H1 (cell line): Measurements from ENCODE around the gene SRSF7. TPM values are rescaled to one million over a fixed set of nuclear protein-coding genes. Genes with fewer than 3 reads are reported as not detected.

ENCODE experiments used
- CTCF ChIA-PET: fragments of 300-600 bp; sonication (Branson Sonifier 250); formaldehyde crosslinking; loops from one replicate; lab custom pipeline; 2021; ENCODE audit not compliant: partially characterized antibody; lab: Charles Lee
- POLR2A ChIA-PET: fragments of 300-600 bp; sonication (Branson Sonifier 250); formaldehyde crosslinking; loops from one replicate; lab custom pipeline; 2021; ENCODE audit warnings: inconsistent platforms; ENCODE audit not compliant: partially characterized antibody; lab: Charles Lee
- DNase-seq, 2 experiments: peaks; one replicate each; pipeline versions ENCODE4 v3.0.0 to v3.0.0-alpha.2; 2010 to 2022; ENCODE audit warnings: low spot score in 2 of 2, low read depth in 1 of 2, mixed read lengths in 1 of 2
- FAIRE-seq: peaks from 2 replicates; lab custom pipeline; 2011; peaks lifted over from hg19 to GRCh38; lab: Jason Lieb, UNC
- H2AFZ ChIP-seq: 2 replicates; pipeline ENCODE4 v1.8.1; 2012; ENCODE audit warnings: low read length, inconsistent platforms
- H2AK5ac ChIP-seq: 2 replicates; pipeline ENCODE4 v1.6.1; 2013; ENCODE audit warnings: low read depth, low read length
- H2BK120ac ChIP-seq: replicated peaks from 2 replicates; pipeline ENCODE3; 2013; ENCODE audit warnings: low read depth, low read length, inconsistent platforms
- H2BK12ac ChIP-seq: 2 replicates; pipeline ENCODE4 v1.6.1; 2013; ENCODE audit warnings: low read depth, low read length
- H2BK15ac ChIP-seq: 2 replicates; pipeline ENCODE4 v1.6.1; 2013; ENCODE audit warnings: low read length
- H2BK20ac ChIP-seq: 2 replicates; pipeline ENCODE4 v1.6.1; 2013; ENCODE audit warnings: low read length
- H2BK5ac ChIP-seq: 2 replicates; pipeline ENCODE4 v1.6.1; 2013; ENCODE audit warnings: low read depth, low read length
- H3K14ac ChIP-seq: 2 replicates; pipeline ENCODE4 v1.6.1; 2013; ENCODE audit warnings: inconsistent platforms; ENCODE audit not compliant: insufficient read length
- H3K18ac ChIP-seq: 2 replicates; pipeline ENCODE4 v1.6.1; 2013; ENCODE audit warnings: low read length; ENCODE audit errors: extremely low read depth
- H3K23ac ChIP-seq: 2 replicates; pipeline ENCODE4 v1.6.1; 2013; ENCODE audit warnings: inconsistent platforms; ENCODE audit not compliant: insufficient read length
- H3K23me2 ChIP-seq: 2 replicates; pipeline ENCODE4 v1.6.1; 2013; ENCODE audit warnings: low read depth, low read length
- H3K27ac ChIP-seq: 2 replicates; pipeline ENCODE4 v1.6.1; 2011; ENCODE audit warnings: low read depth, low read length, inconsistent platforms
- H3K27me3 ChIP-seq, 4 experiments: replicated peaks in 1 of 4; 1 replicate in 1 of 4; 2 replicates in 3 of 4; pipeline versions ENCODE4 v1.6.1 to v1.8.1; 2011 to 2013; ENCODE audit warnings: low read length in 3 of 4, mild to moderate bottlenecking in 3 of 4, inconsistent platforms in 2 of 4, mixed read lengths in 2 of 4, moderate library complexity in 1 of 4; ENCODE audit not compliant: control insufficient read depth in 3 of 4, insufficient read depth in 3 of 4; ENCODE audit errors: extremely low read depth in 1 of 4
- H3K36me3 ChIP-seq, 4 experiments: 2 replicates each; pipeline versions ENCODE4 v1.6.1 to v1.8.1; 2011 to 2013; ENCODE audit warnings: mild to moderate bottlenecking in 4 of 4, low read length in 3 of 4, moderate library complexity in 2 of 4, control low read depth in 1 of 4, inconsistent platforms in 1 of 4; ENCODE audit not compliant: insufficient read depth in 4 of 4, control insufficient read depth in 2 of 4
- H3K4ac ChIP-seq: replicated peaks from 2 replicates; pipeline ENCODE3; 2013; ENCODE audit warnings: low read length, low read depth, mixed read lengths, inconsistent platforms; ENCODE audit not compliant: insufficient read length
- H3K4me1 ChIP-seq, 4 experiments: replicated peaks in 1 of 4; 1 replicate in 1 of 4; 2 replicates in 3 of 4; pipeline versions ENCODE4 v1.6.1 to v1.8.1; 2011 to 2013; ENCODE audit warnings: low read length in 3 of 4, inconsistent platforms in 2 of 4, mixed read lengths in 1 of 4; ENCODE audit not compliant: insufficient read depth in 4 of 4, control insufficient read depth in 3 of 4
- H3K4me2 ChIP-seq, 2 experiments: 2 replicates each; pipeline versions ENCODE4 v1.6.1 to v1.8.1; 2011 to 2013; ENCODE audit warnings: low read depth in 2 of 2, low read length in 2 of 2, control low read depth in 1 of 2, inconsistent platforms in 1 of 2, mild to moderate bottlenecking in 1 of 2; ENCODE audit not compliant: insufficient read depth in 1 of 2
- H3K4me3 ChIP-seq, 4 experiments: fragments of 200-600, 300-600 bp in 1 of 4; sonication (generic), shearing (Covaris generic), sonication (Bioruptor Twin) in 1 of 4; 2 replicates each; pipeline versions ENCODE4 v1.5.1 to v1.8.1; 2011 to 2016; ENCODE audit warnings: low read length in 4 of 4, low read depth in 3 of 4, control low read depth in 2 of 4, inconsistent platforms in 2 of 4, mild to moderate bottlenecking in 2 of 4, mixed read lengths in 1 of 4, moderate library complexity in 1 of 4; ENCODE audit not compliant: insufficient read depth in 2 of 4; ENCODE audit errors: extremely low read depth in 1 of 4
- H3K56ac ChIP-seq: replicated peaks from 2 replicates; pipeline ENCODE3; 2013; ENCODE audit warnings: low read depth, mild to moderate bottlenecking, mixed read lengths, low read length, inconsistent platforms; ENCODE audit not compliant: insufficient read length
- H3K79me1 ChIP-seq: 2 replicates; pipeline ENCODE4 v1.6.1; 2013; ENCODE audit warnings: low read depth, low read length, control low read depth
- H3K79me2 ChIP-seq, 2 experiments: 2 replicates each; pipeline versions ENCODE4 v1.6.1 to v1.8.1; 2012 to 2013; ENCODE audit warnings: low read length in 2 of 2, mild to moderate bottlenecking in 2 of 2, inconsistent platforms in 1 of 2; ENCODE audit not compliant: insufficient read depth in 2 of 2, control insufficient read depth in 1 of 2
- H3K9ac ChIP-seq, 4 experiments: replicated peaks in 1 of 4; 1 replicate in 1 of 4; 2 replicates in 3 of 4; pipeline versions ENCODE4 v1.6.1 to v1.8.1; 2011 to 2013; ENCODE audit warnings: low read depth in 3 of 4, low read length in 3 of 4, control low read depth in 2 of 4, mild to moderate bottlenecking in 2 of 4, moderate library complexity in 2 of 4, inconsistent platforms in 1 of 4; ENCODE audit errors: extremely low read depth in 1 of 4
- H3K9me3 ChIP-seq, 2 experiments: 2 replicates each; pipeline versions ENCODE4 v1.6.1 to v1.8.1; 2012 to 2013; ENCODE audit warnings: mild to moderate bottlenecking in 2 of 2, moderate library complexity in 2 of 2, control low read depth in 1 of 2, inconsistent platforms in 1 of 2, low read depth in 1 of 2, low read length in 1 of 2, mixed read lengths in 1 of 2; ENCODE audit not compliant: insufficient read depth in 2 of 2
- H4K20me1 ChIP-seq, 2 experiments: replicated peaks in 1 of 2; 2 replicates each; pipeline versions ENCODE3 to v1.8.1; 2011 to 2013; ENCODE audit warnings: inconsistent platforms in 2 of 2, low read length in 2 of 2, mild to moderate bottlenecking in 1 of 2; ENCODE audit not compliant: insufficient read depth in 2 of 2, control insufficient read depth in 1 of 2
- H4K5ac ChIP-seq: 2 replicates; pipeline ENCODE4 v1.6.1; 2013; ENCODE audit warnings: low read length, low read depth, mixed read lengths, inconsistent platforms; ENCODE audit not compliant: insufficient read length
- H4K8ac ChIP-seq: 2 replicates; pipeline ENCODE4 v1.8.0; 2013; ENCODE audit warnings: mild to moderate bottlenecking, moderate library complexity, low read length, inconsistent platforms; ENCODE audit not compliant: insufficient read depth; ENCODE audit errors: extremely low read depth
- H4K91ac ChIP-seq: replicated peaks from 2 replicates; pipeline ENCODE3; 2013; ENCODE audit warnings: low read length, mixed read lengths, inconsistent platforms; ENCODE audit not compliant: insufficient read length
- CBX8 ChIP-seq: fragments of 300-800, 300-1000 bp; sonication (generic); IDR thresholded peaks from 2 replicates; pipeline ENCODE4 v1.7.1; 2016; ENCODE audit warnings: low read depth, low read length, borderline replicate concordance
- CHD2 ChIP-seq: IDR thresholded peaks from 2 replicates; pipeline ENCODE4 v1.6.1; 2012; ENCODE audit warnings: low read length, improper control_type of control experiment
- CREB1 ChIP-seq: IDR thresholded peaks from 2 replicates; pipeline ENCODE4 v1.6.1; 2012; ENCODE audit warnings: inconsistent platforms
- MAFK ChIP-seq: IDR thresholded peaks from 2 replicates; pipeline ENCODE4 v1.6.1; 2012; ENCODE audit warnings: low read depth, mild to moderate bottlenecking, improper control_type of control experiment, low read length
- RFX5 ChIP-seq: IDR thresholded peaks from 2 replicates; pipeline ENCODE4 v1.6.1; 2011; ENCODE audit warnings: low read depth, low read length, improper control_type of control experiment, borderline replicate concordance
- SAP30 ChIP-seq: fragments of 300-600 bp; sonication (generic); IDR thresholded peaks from 2 replicates; pipeline ENCODE4 v1.7.1; 2012; ENCODE audit warnings: low read length, moderate library complexity, mild to moderate bottlenecking, inconsistent platforms; ENCODE audit not compliant: insufficient read depth, insufficient replicate concordance
- WGBS, 2 experiments: shearing (Covaris generic) in 1 of 2; methylation state at CpG; one replicate each; pipeline versions ENCODE4 v1.1.6 to v1.1.7; 2013 to 2015; ENCODE audit warnings: low lambda C conversion rate in 2 of 2, mixed read lengths in 2 of 2, inconsistent platforms in 1 of 2, low coverage in 1 of 2, missing lambda C conversion rate in 1 of 2; ENCODE audit not compliant: insufficient replicate concordance in 2 of 2, insufficient coverage in 1 of 2, insufficient read length in 1 of 2; ENCODE audit errors: extremely low coverage in 1 of 2, missing lambda C conversion rate in 1 of 2; 5-methylcytosine and 5-hydroxymethylcytosine counted together
- polyA plus RNA-seq, 7 experiments: library from polyadenylated mRNA; depleted of rRNA in 3 of 7; stranded (reverse) in 5 of 7; unstranded in 2 of 7; fragments of >200 nt in 5 of 7; fragments of 200-250 nt in 2 of 7; gene quantifications; 1 replicate in 5 of 7; 2 replicates in 1 of 7; 4 replicates in 1 of 7; pipeline versions ENCODE4 v1.2.1 to v1.2.3, GENCODE V29; 2011 to 2013; ENCODE audit warnings: missing spikeins in 2 of 7, mixed read lengths in 2 of 7
- total RNA-seq: library from RNA; stranded (reverse); fragmentation: NEBNext Ultra II Directional; extraction: Animal tissue kit (Norgen Biotek cat#: 25700); gene quantifications from 2 replicates; pipeline ENCODE4 v1.2.1, GENCODE V29; 2021
- TF ChIP-seq, protein P1 (sequence below), 3 experiments: IDR thresholded peaks; 1 replicate in 2 of 3; 2 replicates in 1 of 3; pipeline versions ENCODE4 v1.5.1 to v1.6.1; 2011; ENCODE audit warnings: low read length in 3 of 3, mild to moderate bottlenecking in 3 of 3, inconsistent platforms in 2 of 3, low read depth in 1 of 3, moderate library complexity in 1 of 3; ENCODE audit not compliant: insufficient read depth in 1 of 3; ENCODE audit errors: control extremely low read depth in 1 of 3
- TF ChIP-seq, protein P2 (sequence below): IDR thresholded peaks from 2 replicates; pipeline ENCODE4 v1.6.1; 2011; ENCODE audit warnings: low read depth, mild to moderate bottlenecking, low read length; ENCODE audit not compliant: insufficient read depth
- TF ChIP-seq, protein P3 (sequence below): IDR thresholded peaks from 2 replicates; pipeline ENCODE4 v1.6.1; 2012; ENCODE audit warnings: low read length, inconsistent platforms

Gene SRSF7
- total and polyA plus RNA-seq, 2 of the 8 experiments (the other 6 are each of a cell fraction or from before 2014, with no cell fraction given) = 370 to 415 TPM

DNA sequence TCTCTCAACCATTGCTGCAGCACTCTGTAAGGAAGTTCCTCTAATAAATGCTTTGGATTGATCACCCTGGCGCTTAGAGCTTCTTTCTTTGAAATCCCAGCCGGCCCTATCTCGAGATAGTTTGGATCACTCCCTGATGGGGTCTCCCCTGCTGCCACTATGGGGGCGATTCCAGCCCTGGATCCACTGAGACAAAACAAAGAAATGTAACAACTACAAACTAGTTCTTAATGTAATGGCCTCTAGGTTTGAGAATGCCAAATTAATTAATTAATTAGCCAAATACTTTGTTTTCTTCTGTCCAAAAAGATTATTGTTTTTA lies 15.2 kb downstream of the SRSF7 start:
- TF ChIP-seq SAP30 (no peak), MAFK (no peak), CHD2 (no peak), CBX8 (no peak), CREB1 (no peak), RFX5 (no peak)
- TF ChIP-seq, protein P1, sequence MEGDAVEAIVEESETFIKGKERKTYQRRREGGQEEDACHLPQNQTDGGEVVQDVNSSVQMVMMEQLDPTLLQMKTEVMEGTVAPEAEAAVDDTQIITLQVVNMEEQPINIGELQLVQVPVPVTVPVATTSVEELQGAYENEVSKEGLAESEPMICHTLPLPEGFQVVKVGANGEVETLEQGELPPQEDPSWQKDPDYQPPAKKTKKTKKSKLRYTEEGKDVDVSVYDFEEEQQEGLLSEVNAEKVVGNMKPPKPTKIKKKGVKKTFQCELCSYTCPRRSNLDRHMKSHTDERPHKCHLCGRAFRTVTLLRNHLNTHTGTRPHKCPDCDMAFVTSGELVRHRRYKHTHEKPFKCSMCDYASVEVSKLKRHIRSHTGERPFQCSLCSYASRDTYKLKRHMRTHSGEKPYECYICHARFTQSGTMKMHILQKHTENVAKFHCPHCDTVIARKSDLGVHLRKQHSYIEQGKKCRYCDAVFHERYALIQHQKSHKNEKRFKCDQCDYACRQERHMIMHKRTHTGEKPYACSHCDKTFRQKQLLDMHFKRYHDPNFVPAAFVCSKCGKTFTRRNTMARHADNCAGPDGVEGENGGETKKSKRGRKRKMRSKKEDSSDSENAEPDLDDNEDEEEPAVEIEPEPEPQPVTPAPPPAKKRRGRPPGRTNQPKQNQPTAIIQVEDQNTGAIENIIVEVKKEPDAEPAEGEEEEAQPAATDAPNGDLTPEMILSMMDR (IDR thresholded peaks at IDR 0.05; ENCODE audit: control extremely low read depth in 1 of 3, insufficient read depth in 1 of 3, low read depth in 1 of 3, low read length in 3 of 3) = no peak
- TF ChIP-seq, protein P2, sequence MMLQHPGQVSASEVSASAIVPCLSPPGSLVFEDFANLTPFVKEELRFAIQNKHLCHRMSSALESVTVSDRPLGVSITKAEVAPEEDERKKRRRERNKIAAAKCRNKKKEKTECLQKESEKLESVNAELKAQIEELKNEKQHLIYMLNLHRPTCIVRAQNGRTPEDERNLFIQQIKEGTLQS = no peak
- TF ChIP-seq, protein P3, sequence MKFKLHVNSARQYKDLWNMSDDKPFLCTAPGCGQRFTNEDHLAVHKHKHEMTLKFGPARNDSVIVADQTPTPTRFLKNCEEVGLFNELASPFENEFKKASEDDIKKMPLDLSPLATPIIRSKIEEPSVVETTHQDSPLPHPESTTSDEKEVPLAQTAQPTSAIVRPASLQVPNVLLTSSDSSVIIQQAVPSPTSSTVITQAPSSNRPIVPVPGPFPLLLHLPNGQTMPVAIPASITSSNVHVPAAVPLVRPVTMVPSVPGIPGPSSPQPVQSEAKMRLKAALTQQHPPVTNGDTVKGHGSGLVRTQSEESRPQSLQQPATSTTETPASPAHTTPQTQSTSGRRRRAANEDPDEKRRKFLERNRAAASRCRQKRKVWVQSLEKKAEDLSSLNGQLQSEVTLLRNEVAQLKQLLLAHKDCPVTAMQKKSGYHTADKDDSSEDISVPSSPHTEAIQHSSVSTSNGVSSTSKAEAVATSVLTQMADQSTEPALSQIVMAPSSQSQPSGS = no peak
- Histone ChIP-seq H4K20me1 (peaks cover 0 to 1% of the 10 kb centered on the region in 2 experiments), H3K4ac (no peak overlapping the region), H4K8ac (no peak overlapping the region), H3K14ac (no peak overlapping the region), H3K23ac (no peak overlapping the region), H2BK120ac (no peak overlapping the region), H3K79me2 (no peaks in the 10 kb centered on the region), H2BK5ac (no peak overlapping the region), H2AFZ (no peak overlapping the region), H3K4me3 (no peak overlapping the region), H3K18ac (no peak overlapping the region), H2BK15ac (no peak overlapping the region), H3K9me3 (no peaks in the 10 kb centered on the region), H3K79me1 (no peaks in the 10 kb centered on the region), H4K91ac (no peak overlapping the region), H3K9ac (no peak overlapping the region), H3K23me2 (no peaks in the 10 kb centered on the region), H3K27ac (no peak overlapping the region), H2BK12ac (no peak overlapping the region), H2BK20ac (no peak overlapping the region), H2AK5ac (no peak overlapping the region), H3K4me2 (no peak overlapping the region), H4K5ac (no peak overlapping the region), H3K27me3 (no peaks in the 10 kb centered on the region), H3K4me1 (peaks cover 0 to 7% (median 1%) of the 10 kb centered on the region in 4 experiments; a peak in 4 of 7 replicates), H3K56ac (no peak overlapping the region), H3K36me3 (peaks cover 0 to 19% (median 5%) of the 10 kb centered on the region in 4 experiments; a peak in 5 of 8 replicates)
- FAIRE-seq (no peak), DNase-seq (no peak)
- ChIA-PET CTCF (interaction anchor here (0.7 to 7.8 kb wide), 7 partner anchors 8 to 180 kb away, joined by 3 to 56 read pairs (median 5); no protein-coding TSS in a partner anchor), POLR2A (interaction anchor here (20.6 to 24.3 kb wide), 2 partner anchors 12 to 132 kb away, joined by 334 to 486 read pairs; partner anchors contain the start of genes HNRNPLL and SRSF7)
- 72% methylated on average over 4 of the region's 4 CpGs; no CpG with 5 or more reads in 1 of the 2 experiments for WGBS, 2 experiments
